G401 (cell line): Measurements from ENCODE around the gene UBE2E2. TPM values are rescaled to one million over a fixed set of nuclear protein-coding genes. Genes with fewer than 3 reads are reported as not detected.

Experiments
- DNase-seq: peaks from one replicate; pipeline ENCODE4 v3.0.0-alpha.2; 2015; ENCODE audit warnings: low spot score
- in situ Hi-C: cut with HindIII; loops from 2 replicates; pipeline ENCODE4 v1.10.0; 2016; ENCODE audit warnings: low sequenced_read_pairs, mixed read lengths
- total RNA-seq: library from RNA; depleted of rRNA; stranded (reverse); fragments of >200 nt; shearing (Covaris generic); gene quantifications from 2 replicates; pipeline ENCODE4 v1.2.3, GENCODE V29; 2014

Gene UBE2E2
- total RNA-seq, 1 experiment from 2014 or later, result not detected

DNA sequence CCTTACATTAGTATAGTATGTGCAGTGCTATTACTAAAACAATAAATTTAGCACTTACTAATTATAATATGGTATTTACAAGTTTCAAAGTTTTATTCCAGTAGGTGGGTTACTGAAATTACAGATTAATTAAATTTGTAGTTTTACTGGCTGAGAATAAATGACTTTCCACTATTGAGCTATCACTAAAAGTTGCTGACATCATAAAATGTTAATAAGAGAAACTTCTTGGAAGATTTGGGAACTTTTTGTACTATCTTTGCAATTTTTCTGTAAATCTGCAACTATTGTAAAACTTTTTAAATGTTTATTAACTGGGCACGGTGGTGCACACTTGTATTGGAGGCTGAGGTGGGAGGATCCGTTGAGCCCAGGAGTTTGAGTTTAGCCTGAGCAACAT, 247.7 kb downstream of the UBE2E2 start:
- DNase-seq, result no peak
- in situ Hi-C loops, result no loop called here

GRCh38 chr3:23452408-23452807, 249.3 kb downstream of the UBE2E2 start:
- DNase-seq, result no peak

DNA sequence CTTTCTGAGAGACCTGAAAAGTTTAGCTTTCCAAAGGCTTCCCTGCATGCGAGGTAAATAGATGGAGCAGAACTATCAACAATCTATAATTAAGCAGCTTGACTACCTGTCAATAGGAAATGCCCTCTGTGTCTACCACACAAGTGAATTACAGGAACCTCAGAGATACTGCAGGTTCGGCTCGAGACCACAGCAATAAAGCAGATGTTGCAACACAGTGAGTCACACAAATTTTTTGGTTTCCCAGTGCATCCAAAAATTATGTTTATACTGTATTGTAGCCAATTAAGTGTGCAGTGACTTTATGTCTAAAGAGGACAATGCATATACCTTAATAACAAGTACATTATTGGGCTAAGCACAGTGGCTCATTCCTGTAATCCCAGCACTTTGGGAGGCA, 252.0 kb downstream of the UBE2E2 start:
- DNase-seq, result no peak
- in situ Hi-C loops, result no loop called here

More at GRCh38 chr3:23452408-23452807, 249.3 kb downstream of the UBE2E2 start:
- in situ Hi-C loops, result no loop called here

DNA sequence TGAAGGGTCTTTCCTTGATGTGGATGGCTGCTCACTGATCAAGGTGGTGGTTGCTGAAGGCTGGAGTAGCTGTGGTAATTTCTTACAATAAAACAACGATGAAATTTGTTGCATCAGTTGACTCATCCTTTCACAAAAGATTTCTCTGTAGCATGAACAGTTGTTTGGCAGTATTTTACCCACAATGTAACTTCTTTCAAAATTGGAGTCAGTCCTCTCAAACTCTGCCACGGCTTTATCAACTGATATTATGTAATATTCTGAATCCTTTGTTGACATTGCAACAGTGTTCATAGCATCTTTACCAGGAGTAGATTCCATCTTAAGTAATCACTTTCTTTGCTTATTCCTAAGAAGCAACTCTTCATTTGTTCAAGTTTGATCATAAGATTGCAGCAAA, 252.6 kb downstream of the UBE2E2 start:
- DNase-seq, result no peak
- in situ Hi-C loops, result no loop called here

- in situ Hi-C loops, result no loop called here
- no peak for DNase-seq
These were observed 254.6 kb downstream of the UBE2E2 start for GRCh38 chr3:23457697-23458096.

DNA sequence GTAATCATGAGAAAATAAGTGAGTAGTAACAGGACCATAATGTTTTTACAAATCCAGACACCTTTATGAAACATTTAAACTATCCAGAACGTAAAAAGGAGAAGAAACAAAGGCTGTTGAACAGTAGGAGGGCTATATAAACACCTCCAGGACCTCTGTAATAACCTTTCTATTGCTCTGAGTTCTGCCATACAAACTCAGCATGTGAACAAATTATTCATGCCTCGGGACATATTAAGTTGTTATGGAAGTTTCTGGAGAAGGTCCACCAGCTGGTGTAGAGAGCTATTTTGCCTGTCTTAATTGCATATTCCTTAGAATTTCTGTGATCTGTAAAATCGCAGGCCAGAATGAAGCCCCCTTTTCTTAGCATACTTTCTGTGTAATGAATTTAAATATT, 256.3 kb downstream of the UBE2E2 start:
- no peak for DNase-seq
- in situ Hi-C loops, result no loop called here

DNA sequence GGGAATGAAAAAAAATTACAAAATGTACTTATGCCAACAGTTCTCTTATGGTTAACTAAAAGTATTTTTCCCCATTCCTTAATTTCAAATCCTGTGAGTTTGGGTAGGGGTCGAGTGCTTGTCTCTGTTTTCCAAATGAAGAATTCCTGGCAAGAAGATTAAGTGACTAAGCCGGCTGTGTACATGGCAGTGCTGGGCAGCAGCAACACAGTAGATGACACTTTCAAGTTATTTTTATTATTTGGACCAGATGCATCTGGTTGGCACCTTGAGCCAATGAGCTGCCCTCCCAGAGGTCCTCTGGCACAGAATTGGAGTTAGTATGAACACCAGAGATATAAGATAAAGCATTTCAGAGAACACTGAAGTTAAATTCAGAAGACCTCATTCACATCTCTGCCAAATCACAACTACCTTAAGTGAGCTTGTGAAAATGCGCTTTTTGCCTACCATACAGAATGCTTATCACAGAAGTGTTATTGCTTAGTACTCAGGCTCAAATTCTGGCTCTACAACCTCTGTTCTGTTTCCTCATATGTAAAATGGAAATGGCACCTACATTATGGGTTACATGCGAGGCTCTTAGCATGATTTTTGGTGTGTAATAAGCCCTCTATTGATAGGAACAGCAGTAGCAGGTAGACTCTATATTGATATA, 256.9 kb downstream of the UBE2E2 start:
- DNase-seq, result peak; percentile 45
- in situ Hi-C loops, result no loop called here

DNA sequence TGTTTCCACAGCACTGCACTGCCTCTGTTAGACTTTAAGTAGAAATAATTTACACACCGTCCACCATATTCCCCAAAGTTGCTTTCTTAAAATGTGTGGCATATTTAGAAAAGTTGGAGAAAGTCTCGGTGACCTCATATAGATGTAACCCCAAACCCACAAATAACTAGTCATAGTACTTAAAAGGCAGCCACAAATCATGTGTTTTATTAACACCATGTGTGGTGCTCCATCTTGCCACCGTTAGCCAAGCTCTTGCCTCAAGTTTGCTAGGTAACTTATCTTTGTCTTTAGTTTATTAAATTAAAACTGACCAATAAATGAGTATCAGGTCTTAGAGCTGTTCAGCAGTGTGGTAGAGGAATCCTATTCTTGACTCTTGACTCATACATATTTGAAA, 257.9 kb downstream of the UBE2E2 start:
- in situ Hi-C loops, result no loop called here

GRCh38 chr3:23463791-23464190, 260.7 kb downstream of the UBE2E2 start:
- in situ Hi-C loops, result no loop called here
- DNase-seq, result no peak

More for the DNA sequence above, 257.9 kb downstream of the UBE2E2 start:
- no peak for DNase-seq

GRCh38 chr3:23465569-23465968, 262.4 kb downstream of the UBE2E2 start:
- DNase-seq, result no peak
- in situ Hi-C loops, result no loop called here

- no peak for DNase-seq
- in situ Hi-C loops, result no loop called here
These were observed 265.1 kb downstream of the UBE2E2 start for GRCh38 chr3:23468203-23468602.

DNA sequence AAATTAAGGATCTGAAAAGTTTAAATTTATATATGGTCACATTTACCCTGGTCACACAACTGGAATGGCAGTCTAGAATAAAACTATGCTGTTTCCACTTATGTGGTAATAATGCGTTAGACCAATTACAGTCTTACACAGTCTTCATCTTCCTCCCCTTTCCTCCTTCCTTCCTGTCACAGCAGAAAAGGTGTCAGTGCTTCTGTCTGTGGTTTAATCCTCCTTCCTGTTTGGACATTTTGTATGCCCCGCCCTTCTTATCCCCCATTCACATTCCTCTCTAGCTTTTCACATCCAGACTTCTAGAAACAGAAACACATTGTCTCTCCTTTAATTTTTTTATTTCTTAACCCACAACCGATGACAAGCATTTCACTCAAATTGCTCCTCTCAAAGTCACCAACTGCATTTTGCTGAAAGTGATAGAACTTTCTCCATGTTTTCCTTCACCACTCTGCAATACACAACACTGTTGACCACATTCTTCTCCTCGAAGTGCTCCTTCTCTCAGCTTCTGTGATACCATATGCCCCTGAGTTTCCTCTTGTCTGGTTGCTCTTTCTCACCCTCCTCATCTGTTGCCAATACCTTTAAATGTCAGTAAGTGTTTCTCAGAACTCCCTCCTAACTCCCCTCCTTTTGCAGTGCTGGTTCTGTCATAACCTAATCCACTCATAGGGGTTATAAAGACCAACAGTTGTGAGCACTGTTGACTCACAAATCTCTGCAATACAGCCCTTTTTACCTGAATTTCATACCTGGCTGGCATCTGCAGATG, 271.6 kb downstream of the UBE2E2 start:
- DNase-seq, result no peak
- in situ Hi-C loops, result no loop called here

DNA sequence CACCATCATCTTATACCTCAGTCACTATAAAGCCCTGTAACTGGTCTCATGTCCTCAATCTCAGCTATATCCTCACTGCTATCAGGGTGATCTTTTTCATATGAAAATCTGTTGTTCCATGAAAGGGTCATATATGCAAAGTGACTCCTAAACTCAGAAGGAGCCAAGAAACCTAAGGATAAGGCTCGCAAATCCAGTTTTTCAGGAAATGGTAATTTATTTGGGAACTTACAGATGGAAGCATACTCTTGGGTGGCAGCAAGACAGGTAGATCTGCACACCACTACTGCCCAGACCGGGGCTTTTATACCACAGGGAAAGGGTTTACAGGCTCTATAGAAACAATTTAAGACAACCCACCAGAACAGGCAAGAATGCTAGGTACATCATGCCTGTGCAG, 272.3 kb downstream of the UBE2E2 start:
- no peak for DNase-seq
- in situ Hi-C loops, result no loop called here

DNA sequence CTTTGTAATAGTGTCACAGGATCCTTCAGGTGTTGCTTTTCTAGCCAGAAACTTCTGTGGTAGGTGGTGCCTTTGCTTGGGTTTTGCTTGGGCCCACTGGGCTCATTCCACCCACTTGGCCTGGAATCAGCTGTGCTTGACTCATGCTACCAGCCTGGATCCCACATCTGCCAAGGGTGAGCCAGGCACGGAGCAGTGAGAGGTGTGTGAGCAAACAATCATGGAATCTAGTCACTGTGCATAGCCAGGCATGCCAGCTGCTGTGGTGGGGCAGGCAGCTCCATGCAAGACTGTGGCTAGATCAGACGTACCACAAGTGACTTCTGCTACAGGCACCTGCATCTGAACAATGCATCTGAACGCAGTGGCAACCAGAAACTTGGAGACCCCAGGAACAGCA, 275.9 kb downstream of the UBE2E2 start:
- in situ Hi-C loops, result no loop called here
- no peak for DNase-seq

- in situ Hi-C loops, result no loop called here
- DNase-seq, result no peak
These were observed 276.6 kb downstream of the UBE2E2 start for GRCh38 chr3:23479615-23480328.

DNA sequence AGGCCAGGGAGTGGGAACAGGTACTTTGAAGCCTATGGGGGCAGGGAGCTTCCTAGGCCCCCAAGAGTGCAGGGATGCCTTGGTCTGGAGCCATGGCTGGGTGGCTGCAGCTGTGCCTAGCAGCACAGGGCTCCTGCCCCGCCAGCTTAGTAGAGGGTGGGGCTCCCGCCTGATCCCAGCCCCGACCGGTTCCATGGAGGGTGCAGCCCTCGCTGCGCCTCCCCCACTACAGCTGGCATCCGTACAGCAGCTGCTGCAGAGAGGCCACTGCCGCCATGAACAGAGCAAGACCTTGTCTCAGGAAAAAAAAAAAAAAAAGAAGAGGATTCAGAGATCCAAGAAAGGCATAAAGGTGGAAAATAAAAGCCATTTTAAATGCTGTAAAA, 277.2 kb downstream of the UBE2E2 start:
- no peak for DNase-seq
- in situ Hi-C loops, result no loop called here

DNA sequence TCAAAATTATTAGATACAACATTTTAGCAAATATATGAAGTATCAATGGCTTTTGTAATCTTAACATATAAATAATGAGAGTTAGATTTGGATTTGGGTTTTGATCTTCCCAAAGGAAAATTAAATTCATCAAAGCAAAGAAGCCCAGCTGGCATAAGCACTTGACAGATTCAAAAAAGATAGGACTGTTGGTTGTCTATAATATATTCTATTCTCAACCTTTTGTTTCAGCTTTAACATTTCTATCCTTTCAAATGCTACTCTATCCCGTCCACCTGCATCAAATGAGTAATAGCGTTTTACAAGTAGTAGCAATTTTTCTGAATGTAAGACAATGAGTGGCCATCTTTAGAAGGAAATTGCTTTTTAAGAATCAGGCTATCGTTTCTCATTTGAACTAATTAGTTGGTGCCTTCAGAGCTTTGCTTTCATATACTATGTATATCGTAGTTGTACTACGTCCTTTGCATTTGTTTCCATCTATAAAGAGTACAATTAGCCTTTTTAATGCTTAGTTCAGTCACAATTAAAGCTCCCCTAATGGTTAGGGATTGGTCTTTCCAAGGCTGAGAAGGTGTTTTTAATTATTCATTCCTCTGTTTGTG, 278.0 kb downstream of the UBE2E2 start:
- in situ Hi-C loops, result no loop called here
- DNase-seq, result no peak

GRCh38 chr3:23481616-23482278, 278.6 kb downstream of the UBE2E2 start:
- no peak for DNase-seq

GRCh38 chr3:23484386-23484785, 281.3 kb downstream of the UBE2E2 start:
- DNase-seq, result no peak
- in situ Hi-C loops, result no loop called here

More at GRCh38 chr3:23481616-23482278, 278.6 kb downstream of the UBE2E2 start:
- in situ Hi-C loops, result no loop called here
